SK-N-MC (cell line): ENCODE measurements around the gene ADD3.

Experiments
- EZH2 ChIP-seq: fragments of 200-600 bp; sonication (generic); IDR thresholded peaks from one replicate; pipeline ENCODE4 v1.6.1; 2017; ENCODE audit warnings: antibody characterized with exemption
- FOXP2 ChIP-seq: optimal IDR thresholded peaks from 2 replicates; pipeline ENCODE3; 2011; ENCODE audit warnings: mild to moderate bottlenecking, moderate library complexity; ENCODE audit not compliant: insufficient read depth; ENCODE audit errors: extremely low read length, control extremely low read depth
- POLR2AphosphoS5 ChIP-seq: IDR thresholded peaks from 2 replicates; pipeline ENCODE4 v1.6.1; 2012; ENCODE audit warnings: mild to moderate bottlenecking, low read depth, low read length, borderline replicate concordance

DNA sequence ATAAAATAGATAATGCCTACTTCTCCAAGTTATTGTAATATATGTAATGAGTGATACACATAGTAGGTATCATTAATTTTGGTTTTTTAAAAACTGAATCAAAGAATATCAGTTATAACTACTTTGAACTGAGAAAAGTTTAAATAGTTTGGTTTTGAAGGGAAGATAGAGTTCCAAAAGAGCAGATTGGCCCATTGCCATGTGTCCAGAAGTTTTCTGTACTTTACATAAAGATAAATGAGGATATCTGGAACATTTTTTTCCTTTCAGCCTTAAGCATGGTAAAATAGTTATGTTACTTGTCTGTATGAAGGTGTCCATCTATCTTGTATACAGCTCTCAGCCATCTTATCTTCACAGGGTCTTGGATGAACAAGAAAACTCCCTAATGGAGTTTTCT, 101.7 kb downstream of the ADD3 start:
- no peak for TF ChIP-seq POLR2AphosphoS5
- no peak for TF ChIP-seq EZH2
- no peak for TF ChIP-seq FOXP2
